Measurements from ENCODE around the gene TET2. TPM values are rescaled to one million over a fixed set of nuclear protein-coding genes. Genes with fewer than 3 reads are reported as not detected.
A peak's percentile ranks its signal among the peaks of the same experiment; 100 is the strongest.

Gene TET2
- total RNA-seq, 3 donors from 2014 or later (not counting 1 experiment from before 2014, with no cell fraction given): 80.0 to 91.6 (median 82.8) TPM

- WGBS (ENCODE audit: insufficient coverage): 89% methylated on average over 1 of the region's 1 CpG
- H3K9me3 Mint-ChIP-seq: no peaks in the 10 kb centered on the region
- no peak overlapping the region for H3K27ac Mint-ChIP-seq
- no peak overlapping the region for H3K4me3 ChIP-seq (ENCODE audit: low read length)
- H3K36me3 ChIP-seq (ENCODE audit: control insufficient read depth, insufficient read depth, low read length): peaks cover 14% of the 10 kb centered on the region
- ATAC-seq: no peak
- H3K4me1 ChIP-seq (ENCODE audit: control insufficient read depth, insufficient read depth, low read length): peaks cover 8% of the 10 kb centered on the region
- H3K4me3 Mint-ChIP-seq: no peak overlapping the region
- no peaks in the 10 kb centered on the region for H3K27me3 ChIP-seq (ENCODE audit: control insufficient read depth, insufficient read depth, low read length)
- H3K36me3 Mint-ChIP-seq: peaks cover 12% of the 10 kb centered on the region
- H3K27me3 Mint-ChIP-seq (ENCODE audit: low read depth in 2 of 2): no peaks in the 10 kb centered on the region
- H3K4me1 Mint-ChIP-seq: peaks cover 38 to 51% of the 10 kb centered on the region in 2 donors
- H3K27ac ChIP-seq (ENCODE audit: low read length): no peak overlapping the region
- no peaks in the 10 kb centered on the region for H3K9me3 ChIP-seq (ENCODE audit: control insufficient read depth, insufficient read depth, low read length)
- DNase-seq: no peak
- no peak for TF ChIP-seq CTCF (IDR thresholded peaks at IDR 0.05)
- intact Hi-C loops (cut with micrococcal nuclease): no loop called here
Measured at GRCh38 chr4:105230287-105230686, 83.6 kb downstream of the TET2 start.

- Histone ChIP-seq H3K27me3 (ENCODE audit: control insufficient read depth, insufficient read depth, low read length) (no peaks in the 10 kb centered on the region), H3K27ac (ENCODE audit: low read length) (no peak overlapping the region), H3K9me3 (ENCODE audit: control insufficient read depth, insufficient read depth, low read length) (no peaks in the 10 kb centered on the region), H3K36me3 (ENCODE audit: control insufficient read depth, insufficient read depth, low read length) (peaks cover 18% of the 10 kb centered on the region), H3K4me1 (ENCODE audit: control insufficient read depth, insufficient read depth, low read length) (peaks cover 21% of the 10 kb centered on the region), H3K4me3 (ENCODE audit: low read length) (no peak overlapping the region)
- H3K36me3 Mint-ChIP-seq: peaks cover 20% of the 10 kb centered on the region
- no peak for TF ChIP-seq CTCF (IDR thresholded peaks at IDR 0.05)
- WGBS (ENCODE audit: insufficient coverage): 100% methylated on average over 1 of the region's 4 CpGs
- DNase-seq (no peak), ATAC-seq (no peak)
- intact Hi-C loops (cut with micrococcal nuclease): no loop called here
- no peak overlapping the region for H3K27ac Mint-ChIP-seq
- no peak overlapping the region for H3K4me3 Mint-ChIP-seq
- H3K9me3 Mint-ChIP-seq: no peaks in the 10 kb centered on the region
- H3K27me3 Mint-ChIP-seq (ENCODE audit: low read depth in 2 of 2): no peaks in the 10 kb centered on the region
- H3K4me1 Mint-ChIP-seq: peaks cover 47 to 56% of the 10 kb centered on the region in 2 donors
Measured at GRCh38 chr4:105232374-105232773, 85.7 kb downstream of the TET2 start.

- peaks cover 24% of the 10 kb centered on the region for H3K36me3 ChIP-seq (ENCODE audit: control insufficient read depth, insufficient read depth, low read length)
- no peak overlapping the region for H3K27ac ChIP-seq (ENCODE audit: low read length)
- no peaks in the 10 kb centered on the region for H3K9me3 Mint-ChIP-seq
- no peak for DNase-seq
- H3K27me3 Mint-ChIP-seq (ENCODE audit: low read depth in 2 of 2): no peaks in the 10 kb centered on the region
- H3K9me3 ChIP-seq (ENCODE audit: control insufficient read depth, insufficient read depth, low read length): no peaks in the 10 kb centered on the region
- H3K4me3 ChIP-seq (ENCODE audit: low read length): no peak overlapping the region
- WGBS (ENCODE audit: insufficient coverage): 98% methylated on average over 4 of the region's 4 CpGs
- peak overlapping the region; percentile 50 to 77 for H3K27ac Mint-ChIP-seq
- H3K27me3 ChIP-seq (ENCODE audit: control insufficient read depth, insufficient read depth, low read length): no peaks in the 10 kb centered on the region
- H3K4me3 Mint-ChIP-seq: no peak overlapping the region
- H3K4me1 ChIP-seq (ENCODE audit: control insufficient read depth, insufficient read depth, low read length): peaks cover 25% of the 10 kb centered on the region
- H3K4me1 Mint-ChIP-seq: peaks cover 69 to 75% of the 10 kb centered on the region in 2 donors
- ATAC-seq: no peak
- peaks cover 20% of the 10 kb centered on the region for H3K36me3 Mint-ChIP-seq
- no peak for TF ChIP-seq CTCF (IDR thresholded peaks at IDR 0.05)
- intact Hi-C loops (cut with micrococcal nuclease): no loop called here
Measured at GRCh38 chr4:105234582-105234981, 87.9 kb downstream of the TET2 start.
